Measurements from ENCODE around the gene ZNF215.
A peak's percentile ranks its signal among the peaks of the same experiment; 100 is the strongest.
"Not testable (repeated sequence)": the region's sequence is repeated elsewhere in the genome, so short reads cannot be mapped to it uniquely, and the experiment has no call there.

ZNF215 gene

DNA sequence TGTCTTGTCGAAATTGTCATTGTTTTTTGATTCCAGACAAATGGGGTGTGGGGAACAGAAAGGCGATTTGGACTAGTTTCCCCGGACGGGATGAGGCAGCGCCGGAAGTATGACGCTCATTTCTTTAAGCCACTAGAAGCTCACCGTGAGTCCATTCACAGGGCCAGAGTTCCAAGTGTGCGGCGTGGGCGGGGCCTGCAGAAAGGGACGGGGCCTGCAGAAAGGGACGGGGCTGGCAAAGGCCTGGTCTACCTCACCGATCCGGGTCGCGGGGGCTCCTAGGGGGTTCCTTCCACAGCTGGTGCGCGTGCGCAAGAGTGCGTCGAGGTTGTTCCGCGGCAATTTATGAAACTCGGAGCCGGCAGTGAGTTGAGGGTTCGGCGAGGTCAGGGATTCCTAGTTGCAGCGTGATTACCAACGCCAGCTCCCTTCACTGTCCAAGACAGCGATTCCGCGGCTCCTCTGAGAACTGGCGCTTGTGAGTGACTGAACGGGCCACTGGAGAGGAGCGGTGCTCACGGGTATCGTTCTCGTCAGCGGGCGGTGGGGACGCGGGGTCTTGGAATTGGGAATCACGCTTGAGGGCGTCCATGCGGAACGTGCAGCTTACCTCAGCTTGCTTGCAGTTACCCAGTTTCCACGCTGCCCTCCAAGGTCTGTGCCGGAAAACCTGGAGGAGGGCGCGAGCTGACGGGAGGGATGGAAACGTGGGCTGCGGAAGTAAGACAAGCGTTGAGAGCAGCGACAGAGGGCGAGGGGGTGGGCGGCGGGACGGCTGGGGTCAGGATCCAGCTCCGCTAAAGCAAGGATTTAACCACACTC, at the start of gene ZNF215:
ZNF215 (plus strand) TSS at position 219 of the 822 bp plus-strand sequence. CDS start 5,847 bp downstream, outside the sequence.
- ChIA-PET POLR2A (no interaction called here), CTCF (interaction anchor here (1.2 to 2.5 kb wide), 3 partner anchors 27 to 171 kb away, joined by 3 to 7 read pairs (median 3); no protein-coding TSS in a partner anchor)
- TF ChIP-seq, protein P1, sequence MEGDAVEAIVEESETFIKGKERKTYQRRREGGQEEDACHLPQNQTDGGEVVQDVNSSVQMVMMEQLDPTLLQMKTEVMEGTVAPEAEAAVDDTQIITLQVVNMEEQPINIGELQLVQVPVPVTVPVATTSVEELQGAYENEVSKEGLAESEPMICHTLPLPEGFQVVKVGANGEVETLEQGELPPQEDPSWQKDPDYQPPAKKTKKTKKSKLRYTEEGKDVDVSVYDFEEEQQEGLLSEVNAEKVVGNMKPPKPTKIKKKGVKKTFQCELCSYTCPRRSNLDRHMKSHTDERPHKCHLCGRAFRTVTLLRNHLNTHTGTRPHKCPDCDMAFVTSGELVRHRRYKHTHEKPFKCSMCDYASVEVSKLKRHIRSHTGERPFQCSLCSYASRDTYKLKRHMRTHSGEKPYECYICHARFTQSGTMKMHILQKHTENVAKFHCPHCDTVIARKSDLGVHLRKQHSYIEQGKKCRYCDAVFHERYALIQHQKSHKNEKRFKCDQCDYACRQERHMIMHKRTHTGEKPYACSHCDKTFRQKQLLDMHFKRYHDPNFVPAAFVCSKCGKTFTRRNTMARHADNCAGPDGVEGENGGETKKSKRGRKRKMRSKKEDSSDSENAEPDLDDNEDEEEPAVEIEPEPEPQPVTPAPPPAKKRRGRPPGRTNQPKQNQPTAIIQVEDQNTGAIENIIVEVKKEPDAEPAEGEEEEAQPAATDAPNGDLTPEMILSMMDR (IDR thresholded peaks at IDR 0.05; ENCODE audit: control extremely low read depth, extremely low read depth, low read depth, missing control alignments): no peak
- peak; percentile 70 for DNase-seq (ENCODE audit: extremely low spot score)

DNA sequence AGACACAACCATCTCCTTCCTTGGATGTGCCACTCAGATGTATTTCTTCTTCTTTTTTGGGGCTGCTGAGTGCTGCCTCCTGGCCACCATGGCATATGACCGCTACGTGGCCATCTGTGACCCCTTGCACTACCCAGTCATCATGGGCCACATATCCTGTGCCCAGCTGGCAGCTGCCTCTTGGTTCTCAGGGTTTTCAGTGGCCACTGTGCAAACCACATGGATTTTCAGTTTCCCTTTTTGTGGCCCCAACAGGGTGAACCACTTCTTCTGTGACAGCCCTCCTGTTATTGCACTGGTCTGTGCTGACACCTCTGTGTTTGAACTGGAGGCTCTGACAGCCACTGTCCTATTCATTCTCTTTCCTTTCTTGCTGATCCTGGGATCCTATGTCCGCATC, 49.3 kb upstream of the ZNF215 start:
- TF ChIP-seq, protein P1 (IDR thresholded peaks at IDR 0.05; ENCODE audit: control extremely low read depth, extremely low read depth, low read depth, missing control alignments): no peak
- DNase-seq (ENCODE audit: extremely low spot score): no peak
- ChIA-PET POLR2A (no interaction called here), CTCF (no interaction called here)

GRCh38 chr11:6882751-6883150, 43.5 kb upstream of the ZNF215 start:
- TF ChIP-seq, protein P1 (IDR thresholded peaks at IDR 0.05; ENCODE audit: control extremely low read depth, extremely low read depth, low read depth, missing control alignments): no peak
- CTCF ChIA-PET: no interaction called here

DNA sequence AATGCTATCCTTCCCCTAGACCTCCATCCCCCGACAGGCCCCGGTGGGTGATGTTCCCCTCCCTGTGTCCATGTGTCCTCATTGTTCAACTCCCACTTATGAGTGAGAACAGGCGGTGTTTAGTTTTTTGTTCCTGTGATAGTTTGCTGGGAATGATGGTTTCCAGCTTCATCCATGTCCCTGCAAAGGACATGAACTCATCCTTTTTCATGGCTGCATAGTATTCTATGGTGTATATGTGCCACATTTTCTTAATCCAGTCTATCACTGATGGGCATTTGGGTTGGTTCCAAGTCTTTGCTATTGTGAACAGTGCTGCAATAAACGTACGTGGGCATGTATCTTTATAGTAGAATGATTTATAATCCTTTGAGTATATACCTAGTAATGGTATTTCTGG, 38.5 kb upstream of the ZNF215 start:
- CTCF ChIA-PET; POLR2A ChIA-PET; DNase-seq (ENCODE audit: extremely low spot score): not testable (repeated sequence)

More at GRCh38 chr11:6882751-6883150, 43.5 kb upstream of the ZNF215 start:
- no peak for DNase-seq (ENCODE audit: extremely low spot score)
- POLR2A ChIA-PET: no interaction called here

DNA sequence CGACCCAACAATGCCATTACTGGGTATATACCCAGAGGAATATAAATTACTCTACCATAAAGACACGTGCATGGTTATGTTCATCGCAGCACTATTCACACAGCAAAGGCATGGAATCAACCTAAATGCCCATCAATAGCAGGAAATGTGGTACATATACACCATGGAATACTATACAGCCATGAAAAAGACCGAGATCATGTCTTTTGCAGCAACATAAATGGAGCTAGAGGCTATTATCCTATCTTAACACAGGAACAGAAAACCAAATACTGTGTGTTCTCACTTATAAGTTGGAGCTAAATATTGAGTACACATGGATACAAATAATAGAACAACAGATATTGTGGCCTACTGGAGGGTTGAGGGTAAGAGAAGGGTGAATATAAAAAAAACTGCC, 37.4 kb upstream of the ZNF215 start:
- TF ChIP-seq, protein P1 (IDR thresholded peaks at IDR 0.05; ENCODE audit: control extremely low read depth, extremely low read depth, low read depth, missing control alignments): no peak
- ChIA-PET CTCF (interaction anchor here (1.4 to 1.6 kb wide), 2 partner anchors 13 to 76 kb away, joined by 3 to 4 read pairs; no protein-coding TSS in a partner anchor), POLR2A (no interaction called here)
- no peak for DNase-seq (ENCODE audit: extremely low spot score)

DNA sequence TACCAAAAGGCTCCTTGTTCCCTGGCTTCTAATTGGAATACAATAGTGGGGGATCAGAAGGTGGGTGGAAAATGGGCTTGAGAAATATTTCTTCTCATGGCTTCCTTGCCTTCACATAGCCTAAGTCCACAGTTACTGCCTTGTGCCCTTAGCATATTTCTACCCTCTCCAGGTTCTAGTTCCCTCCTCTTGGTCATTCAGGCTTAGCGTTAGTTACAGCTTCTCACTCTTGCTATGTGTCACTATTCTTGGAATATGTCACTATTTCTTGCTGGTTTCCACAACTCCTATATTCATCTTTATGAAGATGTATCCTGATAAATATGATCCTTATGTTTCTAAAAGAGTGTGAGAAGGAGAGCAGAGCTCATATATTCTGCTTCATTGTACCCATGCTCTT, 36.4 kb upstream of the ZNF215 start:
- POLR2A ChIA-PET: no interaction called here
- DNase-seq (ENCODE audit: extremely low spot score): no peak
- TF ChIP-seq, protein P1 (IDR thresholded peaks at IDR 0.05; ENCODE audit: control extremely low read depth, extremely low read depth, low read depth, missing control alignments): no peak
- CTCF ChIA-PET: interaction anchor here (1.1 to 1.6 kb wide), 3 partner anchors 14 to 132 kb away, joined by 3 to 4 read pairs (median 4); no protein-coding TSS in a partner anchor

- no peak for DNase-seq (ENCODE audit: extremely low spot score)
- POLR2A ChIA-PET: no interaction called here
- CTCF ChIA-PET: no interaction called here
- TF ChIP-seq, protein P1 (IDR thresholded peaks at IDR 0.05; ENCODE audit: control extremely low read depth, extremely low read depth, low read depth, missing control alignments): no peak
Measured at GRCh38 chr11:6892400-6892799, 33.8 kb upstream of the ZNF215 start, which contains the start of gene OR2D2. TSS of gene OR2D2 (minus strand) at chr11:6892500. CDS start at chr11:6892500, 0 bp downstream.
